Ovary (tissue), 9 donors: ENCODE results near the gene ANO8. TPM values are rescaled to one million over a fixed set of nuclear protein-coding genes. Genes with fewer than 3 reads are reported as not detected.
A peak's percentile ranks its signal among the peaks of the same experiment; 100 is the strongest.

Experiments used
- DNase-seq, 5 donors: peaks; one replicate each; pipeline ENCODE4 v3.0.0-alpha.2; 2019 to 2020
- H3K27ac ChIP-seq, 2 donors: fragments of 200-600 bp; one replicate each; pipeline versions ENCODE4 v1.5.1 to v1.8.0; 2019 to 2022
- H3K27me3 ChIP-seq: fragments of 200-600 bp; one replicate; pipeline ENCODE4 v1.8.0; 2022
- H3K36me3 ChIP-seq: fragments of 200-600 bp; sonication (generic); one replicate; pipeline ENCODE4 v1.5.1; 2019
- H3K4me1 ChIP-seq: one replicate; pipeline ENCODE4 v1.8.1; 2013; ENCODE audit warnings: mild to moderate bottlenecking, moderate library complexity; ENCODE audit not compliant: insufficient read depth
- H3K4me3 ChIP-seq: fragments of 200-600 bp; sonication (generic); one replicate; pipeline ENCODE4 v1.5.1; 2017
- H3K9me3 ChIP-seq, 2 donors: fragments of 200-600 bp in 1 of 2; sonication (generic) in 1 of 2; one replicate each; pipeline versions ENCODE4 v1.5.1 to v1.8.1; 2013 to 2019; ENCODE audit warnings: mild to moderate bottlenecking in 1 of 2, moderate library complexity in 1 of 2
- CTCF ChIP-seq, 3 donors: fragments of 450-650 bp in 2 of 3; fragments of 200-600 bp in 1 of 3; IDR thresholded peaks; one replicate each; pipeline versions ENCODE4 v1.5.1 to v1.8.0; 2016 to 2022; ENCODE audit warnings: antibody characterized with exemption in 3 of 3, mild to moderate bottlenecking in 1 of 3
- EP300 ChIP-seq: sonication (generic); formaldehyde crosslinking; IDR thresholded peaks from one replicate; pipeline ENCODE4 v1.6.1; 2017; ENCODE audit warnings: antibody characterized with exemption
- POLR2A ChIP-seq: fragments of 450-650 bp; IDR thresholded peaks from one replicate; pipeline ENCODE4 v1.6.1; 2017; ENCODE audit warnings: antibody characterized with exemption, mild to moderate bottlenecking, moderate library complexity
- WGBS, 3 donors: extraction: QIAGEN DNeasy Blood & Tissue Kit in 1 of 3; methylation state at CpG; one replicate each; pipeline versions ENCODE4 v1.1.5 to v1.1.7; 2013 to 2017; 5-methylcytosine and 5-hydroxymethylcytosine counted together
- intact Hi-C, 4 donors: fragments of 100-400 bp; cut with DNase I; formaldehyde crosslinking; loops; one replicate each; pipeline versions ENCODE4 v1.11.0 to v1.15.1; 2022 to 2023
- polyA plus RNA-seq, 2 donors: library from polyadenylated mRNA; stranded (reverse); fragments of 200-250 nt in 1 of 2; fragments of 350-450 nt in 1 of 2; fragmentation: Illumina TruSeq in 1 of 2; extraction: RNeasy Lipid Tissue Mini Kit (QIAGEN cat#74804) in 1 of 2; gene quantifications; one replicate each; pipeline ENCODE4 v1.2.3, GENCODE V29; 2013 to 2014
- total RNA-seq, 7 donors: library from RNA; depleted of rRNA in 2 of 7; stranded (reverse); fragments of >200 nt in 2 of 7; fragmentation: NEBNext Ultra II Directional in 3 of 7; extraction: Animal tissue kit (Norgen Biotek cat#: 25700) in 3 of 7; gene quantifications; one replicate each; pipeline versions ENCODE4 v1.1.0 to v1.2.4, GENCODE V29; 2016 to 2023
- donor health status: DM: no; HTN: no; CAD: no; lungs with moderate emphysema.
- donor health status: DM: no; HTN: no; CAD: no.
- donor health status: Bipolar disorder and iron deficiency.
- donor health status: DM: yes; HTN: yes; CAD: no.
- donor health status: DM: no; HTN: no; CAD: no.
- donor health status: DM: yes; HTN: yes; CAD: no.

ANO8 gene
- total and polyA plus RNA-seq, 9 donors: 2.0 to 8.9 (median 3.7) TPM

GRCh38 chr19:17346109-17346671 lies 11.5 kb upstream of the ANO8 start:
- DNase-seq: peak; percentile 63 to 87 (median 83)
- H3K4me1 ChIP-seq: no peaks in the 10 kb centered on the region
- H3K9me3 ChIP-seq: no peaks in the 10 kb centered on the region
- H3K4me3 ChIP-seq: no peak overlapping the region
- TF ChIP-seq EP300 (no peak), CTCF (IDR thresholded peaks at IDR 0.05) (peak; percentile 93 to 96 (median 95))
- H3K36me3 ChIP-seq: no peaks in the 10 kb centered on the region
- no peaks in the 10 kb centered on the region for H3K27me3 ChIP-seq
- WGBS, 3 donors: 11 to 15% (median 11%) methylated on average over 24 of the region's 24 CpGs
- H3K27ac ChIP-seq: no peak overlapping the region
- intact Hi-C loops: loop anchor here (2.0 to 10.0 kb wide), 6 partner anchors 41 to 121 kb away; partner anchors contain the start of gene NXNL1 (in 1 of the 4)

GRCh38 chr19:17341845-17342244 lies 7.2 kb upstream of the ANO8 start:
- 77 to 86% (median 83%) methylated on average over 7 of the region's 7 CpGs for WGBS, 3 donors
- Histone ChIP-seq H3K36me3 (no peaks in the 10 kb centered on the region), H3K27me3 (no peaks in the 10 kb centered on the region), H3K4me1 (peaks cover 5% of the 10 kb centered on the region), H3K4me3 (no peak overlapping the region), H3K9me3 (no peaks in the 10 kb centered on the region), H3K27ac (no peak overlapping the region)
- intact Hi-C loops: loop anchor here in 1 of 4 donors (10.0 kb wide), 1 partner anchor 123 kb away; the partner anchor contains the start of gene NXNL1
- DNase-seq: no peak
- TF ChIP-seq EP300 (no peak), POLR2A (no peak), CTCF (IDR thresholded peaks at IDR 0.05) (no peak)

GRCh38 chr19:17341386-17341785 lies 6.7 kb upstream of the ANO8 start:
- 85 to 89% (median 87%) methylated on average over 15 of the region's 15 CpGs for WGBS, 3 donors
- Histone ChIP-seq H3K27ac (no peak overlapping the region), H3K27me3 (no peaks in the 10 kb centered on the region), H3K36me3 (no peaks in the 10 kb centered on the region), H3K4me1 (peaks cover 5% of the 10 kb centered on the region), H3K9me3 (no peaks in the 10 kb centered on the region), H3K4me3 (no peak overlapping the region)
- no peak for TF ChIP-seq EP300
- no peak for TF ChIP-seq CTCF (IDR thresholded peaks at IDR 0.05)
- TF ChIP-seq POLR2A: no peak
- DNase-seq: no peak
- intact Hi-C loops: loop anchor here in 1 of 4 donors (10.0 kb wide), 1 partner anchor 123 kb away; the partner anchor contains the start of gene NXNL1

- Histone ChIP-seq H3K36me3 (no peaks in the 10 kb centered on the region), H3K4me1 (peaks cover 5% of the 10 kb centered on the region), H3K27ac (no peak overlapping the region), H3K27me3 (no peaks in the 10 kb centered on the region), H3K4me3 (no peak overlapping the region), H3K9me3 (no peaks in the 10 kb centered on the region)
- TF ChIP-seq POLR2A: no peak
- no peak for TF ChIP-seq CTCF (IDR thresholded peaks at IDR 0.05)
- no peak for TF ChIP-seq EP300
- no peak for DNase-seq
- 64 to 75% (median 67%) methylated on average over 14 to 17 of the region's 17 CpGs for WGBS, 3 donors
- intact Hi-C loops: loop anchor here in 1 of 4 donors (10.0 kb wide), 1 partner anchor 124 kb away; the partner anchor contains the start of gene NXNL1
Measured at GRCh38 chr19:17340871-17341357, 6.3 kb upstream of the ANO8 start.
